Activated CD4-positive, alpha-beta T cell treated with anti-CD3 and anti-CD28 coated beads for 4 hours (primary cell): Measurements from ENCODE around the gene BMP5.

Experiments used
- DNase-seq, 2 donors: peaks; one replicate each; pipeline ENCODE4 v3.0.0-alpha.2; 2020

The BMP5 gene

GRCh38 chr6:55705451-55706440 is 169.6 kb downstream of the BMP5 start:
- DNase-seq, result no peak

DNA sequence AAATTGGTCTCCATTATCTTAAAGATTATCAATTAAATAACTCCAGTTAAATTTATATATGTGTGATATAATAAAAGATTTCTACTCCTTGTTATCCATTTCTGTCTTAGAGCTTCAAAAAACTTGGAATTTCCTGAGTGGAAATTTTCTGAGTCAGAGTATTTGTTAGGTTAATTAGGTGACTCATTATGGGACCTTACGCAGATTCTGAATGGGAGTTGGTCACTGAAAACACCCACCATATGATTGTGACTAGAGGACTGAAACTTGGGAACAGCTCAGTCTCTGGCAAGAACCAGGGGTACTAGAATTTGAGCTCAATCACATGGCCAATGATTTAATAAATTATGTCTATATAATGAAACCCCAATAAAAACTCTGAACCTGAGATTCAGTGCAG is 171.0 kb downstream of the BMP5 start:
- no peak for DNase-seq
